SK-N-SH treated with all-trans-retinoic acid at 6 μM for 48 hours (cell line): ENCODE measurements around the gene XDH.

ENCODE experiments used
- ATAC-seq: fragments of 200-7000 bp; cut with Tn5 transposase; 3 replicates; pipeline ENCODE4 v1.9.1; 2020; ENCODE audit warnings: mild to moderate bottlenecking, moderate library complexity
- ARNTL ChIP-seq: fragments of 450-650 bp; formaldehyde crosslinking; IDR thresholded peaks from 2 replicates; pipeline ENCODE4 v1.5.0; 2020; ENCODE audit warnings: low read depth, mild to moderate bottlenecking, moderate library complexity, borderline replicate concordance
- BACH2 ChIP-seq: fragments of 250-450 bp; sonication (Bioruptor Pico); IDR thresholded peaks from 2 replicates; pipeline ENCODE4 v1.9.0; 2021; ENCODE audit warnings: mild to moderate bottlenecking, borderline replicate concordance
- CREB5 ChIP-seq: fragments of 250-450 bp; sonication (Bioruptor Pico); IDR thresholded peaks from 2 replicates; pipeline ENCODE4 v1.5.1; 2020; ENCODE audit warnings: low read depth, mild to moderate bottlenecking, moderate library complexity
- CSRNP3 ChIP-seq: fragments of 250-450 bp; sonication (Bioruptor Pico); IDR thresholded peaks from 2 replicates; pipeline ENCODE4 v1.5.1; 2021; ENCODE audit warnings: mild to moderate bottlenecking, moderate library complexity
- ESRRG ChIP-seq: fragments of 250-450 bp; sonication (Bioruptor Pico); IDR thresholded peaks from 2 replicates; pipeline ENCODE4 v1.6.1; 2021; ENCODE audit warnings: mild to moderate bottlenecking
- GLIS3 ChIP-seq: fragments of 250-450 bp; sonication (Bioruptor Pico); IDR thresholded peaks from 2 replicates; pipeline ENCODE4 v1.5.0; 2020; ENCODE audit warnings: mild to moderate bottlenecking, moderate library complexity
- ISL1 ChIP-seq: fragments of 250-450 bp; sonication (Bioruptor Pico); IDR thresholded peaks from 2 replicates; pipeline ENCODE4 v2.1.2; 2022; ENCODE audit warnings: mild to moderate bottlenecking, moderate library complexity
- PATZ1 ChIP-seq: fragments of 250-450 bp; sonication (Bioruptor Pico); IDR thresholded peaks from 2 replicates; pipeline ENCODE4 v1.8.0; 2020; ENCODE audit warnings: mild to moderate bottlenecking, moderate library complexity, borderline replicate concordance
- POU6F1 ChIP-seq: fragments of 250-450 bp; sonication (Bioruptor Pico); IDR thresholded peaks from 2 replicates; pipeline ENCODE4 v1.8.0; 2021; ENCODE audit warnings: low read depth, mild to moderate bottlenecking, moderate library complexity, borderline replicate concordance
- PPARA ChIP-seq: fragments of 250-450 bp; sonication (Bioruptor Pico); IDR thresholded peaks from 2 replicates; pipeline ENCODE4 v1.5.0; 2020; ENCODE audit warnings: mild to moderate bottlenecking, borderline replicate concordance
- RARB ChIP-seq: fragments of 250-450 bp; sonication (Bioruptor Pico); IDR thresholded peaks from 2 replicates; pipeline ENCODE4 v1.8.0; 2021; ENCODE audit warnings: mild to moderate bottlenecking, moderate library complexity
- SNAI2 ChIP-seq: fragments of 250-450 bp; sonication (Bioruptor Pico); IDR thresholded peaks from 2 replicates; pipeline ENCODE4 v1.5.0; 2020; ENCODE audit warnings: mild to moderate bottlenecking, moderate library complexity
- TCF4 ChIP-seq: fragments of 250-450 bp; sonication (Bioruptor Pico); IDR thresholded peaks from 2 replicates; pipeline ENCODE4 v1.8.0; 2021; ENCODE audit warnings: mild to moderate bottlenecking, moderate library complexity, borderline replicate concordance
- TOX ChIP-seq: fragments of 250-450 bp; sonication (Bioruptor Pico); IDR thresholded peaks from 2 replicates; pipeline ENCODE4 v1.8.0; 2021; ENCODE audit warnings: mild to moderate bottlenecking, moderate library complexity, borderline replicate concordance
- TSHZ2 ChIP-seq: fragments of 250-450 bp; sonication (Bioruptor Pico); IDR thresholded peaks from 2 replicates; pipeline ENCODE4 v1.5.0; 2020; ENCODE audit warnings: mild to moderate bottlenecking, moderate library complexity
- ZC3H10 ChIP-seq: fragments of 250-450 bp; sonication (Bioruptor Pico); IDR thresholded peaks from 2 replicates; pipeline ENCODE4 v1.5.1; 2021; ENCODE audit warnings: mild to moderate bottlenecking, moderate library complexity
- ZFP3 ChIP-seq: fragments of 250-450 bp; sonication (Bioruptor Pico); IDR thresholded peaks from 2 replicates; pipeline ENCODE4 v1.5.0; 2020; ENCODE audit warnings: mild to moderate bottlenecking, moderate library complexity
- ZFP30 ChIP-seq: fragments of 450-650 bp; formaldehyde crosslinking; IDR thresholded peaks from 2 replicates; pipeline ENCODE4 v1.5.0; 2022; ENCODE audit warnings: mild to moderate bottlenecking, moderate library complexity
- ZNF565 ChIP-seq: fragments of 450-650 bp; formaldehyde crosslinking; conservative IDR thresholded peaks from 2 replicates; pipeline ENCODE4 v1.5.0; 2020; ENCODE audit warnings: low read depth, mild to moderate bottlenecking, moderate library complexity
- ZNF70 ChIP-seq: fragments of 450-650 bp; formaldehyde crosslinking; IDR thresholded peaks from 2 replicates; pipeline ENCODE4 v1.5.0; 2020; ENCODE audit warnings: mild to moderate bottlenecking, moderate library complexity
- ZNF8 ChIP-seq: fragments of 450-650 bp; formaldehyde crosslinking; IDR thresholded peaks from 2 replicates; pipeline ENCODE4 v1.5.0; 2020; ENCODE audit warnings: mild to moderate bottlenecking, moderate library complexity

The XDH gene

GRCh38 chr2:31383471-31384153, 30.9 kb downstream of the XDH start:
- peak; percentile 20; the same call in 2 of the 3 replicates for ATAC-seq

GRCh38 chr2:31382452-31383120, 32.0 kb downstream of the XDH start:
- TF ChIP-seq TCF4 (CRISPR knock-in tag) (no peak), ZFP3 (no peak), ARNTL (CRISPR knock-in tag) (no peak), RARB (CRISPR knock-in tag) (no peak), ZC3H10 (no peak), POU6F1 (no peak), ISL1 (CRISPR knock-in tag) (no peak), TOX (no peak), BACH2 (CRISPR knock-in tag) (no peak), CSRNP3 (CRISPR knock-in tag) (no peak), SNAI2 (CRISPR knock-in tag) (no peak), PATZ1 (no peak), ZNF565 (CRISPR knock-in tag) (no peak), TSHZ2 (CRISPR knock-in tag) (no peak), PPARA (CRISPR knock-in tag) (no peak)
- peak; percentile 37 for ATAC-seq

More at GRCh38 chr2:31383471-31384153, 30.9 kb downstream of the XDH start:
- TF ChIP-seq ZNF8 (CRISPR knock-in tag): no peak
- no peak for TF ChIP-seq TOX
- no peak for TF ChIP-seq ISL1 (CRISPR knock-in tag)
- TF ChIP-seq GLIS3 (CRISPR knock-in tag): no peak
- no peak for TF ChIP-seq ZFP30 (CRISPR knock-in tag)
- no peak for TF ChIP-seq ZFP3
- no peak for TF ChIP-seq ZNF70 (CRISPR knock-in tag)
- no peak for TF ChIP-seq ARNTL (CRISPR knock-in tag)
- TF ChIP-seq TCF4 (CRISPR knock-in tag): no peak

GRCh38 chr2:31381601-31382000, 32.9 kb downstream of the XDH start:
- TF ChIP-seq TOX (no peak), ZNF565 (CRISPR knock-in tag) (no peak), TSHZ2 (CRISPR knock-in tag) (no peak), ZNF8 (CRISPR knock-in tag) (no peak), TCF4 (CRISPR knock-in tag) (no peak), CREB5 (CRISPR knock-in tag) (no peak), BACH2 (CRISPR knock-in tag) (no peak), GLIS3 (CRISPR knock-in tag) (no peak), PPARA (CRISPR knock-in tag) (no peak), SNAI2 (CRISPR knock-in tag) (no peak), CSRNP3 (CRISPR knock-in tag) (no peak), ZC3H10 (no peak), ZFP30 (CRISPR knock-in tag) (no peak), ISL1 (CRISPR knock-in tag) (no peak), ESRRG (no peak)

More at GRCh38 chr2:31381601-31382000, 32.9 kb downstream of the XDH start:
- no peak for ATAC-seq
